M059J (cell line): ENCODE measurements around the gene FOXE3. TPM values are rescaled to one million over a fixed set of nuclear protein-coding genes. Genes with fewer than 3 reads are reported as not detected.
"Not testable (repeated sequence)": the region's sequence is repeated elsewhere in the genome, so short reads cannot be mapped to it uniquely, and the experiment has no call there.

ENCODE experiments used
- DNase-seq: peaks from one replicate; pipeline ENCODE4 v3.0.0-alpha.2; 2012; ENCODE audit warnings: low read depth
- total RNA-seq: library from RNA; depleted of rRNA; stranded (reverse); fragments of >200 nt; shearing (Covaris generic); gene quantifications from 2 replicates; pipeline ENCODE4 v1.2.3, GENCODE V29; 2014; rRNA removed

FOXE3 gene
- total RNA-seq, 1 experiment from 2014 or later, result not detected

- no peak for DNase-seq
Measured at GRCh38 chr1:47448462-47449222, 32.6 kb downstream of the FOXE3 start.

DNA sequence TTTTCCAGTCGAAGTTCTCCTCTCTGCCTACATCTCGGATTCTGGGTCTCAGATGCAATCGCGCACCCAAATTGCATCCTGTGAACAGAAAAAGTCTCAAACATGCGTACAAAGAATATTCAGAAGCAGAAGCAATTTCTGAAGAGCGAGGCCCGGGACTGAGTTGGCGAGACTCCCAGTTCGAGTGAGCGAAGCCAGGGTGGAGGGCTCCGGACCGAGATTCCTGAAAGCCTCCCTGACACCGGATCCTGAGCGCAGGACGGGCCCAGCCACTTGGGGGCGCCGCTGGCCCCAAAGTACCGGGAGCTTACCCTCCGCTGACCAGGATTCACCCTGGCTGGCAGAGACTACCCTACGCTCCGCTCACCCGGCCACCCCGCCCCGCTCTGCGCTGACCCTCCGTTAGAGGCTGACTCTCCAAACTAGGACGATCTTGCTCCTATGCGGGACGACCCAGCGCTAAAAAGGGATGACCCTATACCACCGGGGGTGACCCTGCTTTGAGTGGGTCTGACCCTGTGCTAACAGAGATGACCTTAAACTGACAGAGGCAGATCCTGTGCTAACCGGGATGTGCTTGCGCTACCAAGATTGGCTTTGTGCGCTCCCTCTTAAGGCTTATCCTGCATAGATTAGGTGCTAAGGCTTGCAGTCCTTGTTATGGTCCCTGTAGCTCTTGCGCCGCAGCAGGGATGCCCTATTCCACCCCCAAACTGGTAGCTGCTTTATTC, 33.9 kb downstream of the FOXE3 start:
- no peak for DNase-seq

DNA sequence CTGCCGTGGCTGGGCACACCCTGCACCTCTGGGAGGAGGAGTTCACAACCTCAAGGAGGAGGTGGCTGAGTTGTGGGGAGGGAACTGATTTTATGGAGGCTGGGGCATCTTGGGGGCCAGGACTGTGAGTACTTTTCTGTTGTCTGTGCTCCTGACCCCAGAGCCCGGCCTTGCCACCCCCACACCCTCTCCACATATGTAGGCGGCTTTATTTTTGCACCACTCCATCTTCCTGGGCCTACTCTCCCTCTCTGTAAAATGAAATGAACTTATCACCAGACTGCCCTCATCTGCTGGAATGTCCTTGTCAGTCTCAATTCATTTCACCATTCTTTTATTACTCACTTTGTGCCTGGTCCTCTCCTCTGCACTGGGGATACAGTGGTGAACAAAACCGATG, 34.5 kb downstream of the FOXE3 start:
- DNase-seq, result no peak

GRCh38 chr1:47452426-47452825, 36.3 kb downstream of the FOXE3 start:
- no peak for DNase-seq

GRCh38 chr1:47453910-47454309, 37.8 kb downstream of the FOXE3 start:
- not testable (repeated sequence) for DNase-seq

GRCh38 chr1:47456250-47456649, 40.2 kb downstream of the FOXE3 start:
- DNase-seq, result no peak

GRCh38 chr1:47457547-47457946, 41.5 kb downstream of the FOXE3 start:
- DNase-seq, result not testable (repeated sequence)

GRCh38 chr1:47459253-47459788, 43.2 kb downstream of the FOXE3 start:
- DNase-seq, result no peak

- no peak for DNase-seq
Measured at GRCh38 chr1:47460040-47460439, 44.0 kb downstream of the FOXE3 start.

DNA sequence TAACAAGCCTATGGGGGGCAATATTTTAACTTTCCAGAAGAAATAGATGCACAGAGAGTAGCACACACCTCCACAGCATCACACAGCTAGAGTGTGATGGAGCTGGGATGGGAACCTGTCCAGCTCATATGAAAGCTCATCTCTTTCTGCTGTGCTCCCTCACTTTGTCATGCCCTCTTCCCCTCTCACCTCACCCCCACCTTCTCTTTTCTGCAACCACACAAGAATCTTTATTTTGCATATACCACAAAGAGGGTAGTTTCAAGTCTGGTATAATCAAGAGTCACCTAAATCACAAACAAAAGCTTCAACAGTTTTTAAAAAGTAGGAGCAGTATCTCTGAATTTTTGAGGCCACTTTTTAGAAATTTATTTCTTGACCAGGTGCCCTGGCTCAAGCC, 44.4 kb downstream of the FOXE3 start:
- DNase-seq, result no peak

DNA sequence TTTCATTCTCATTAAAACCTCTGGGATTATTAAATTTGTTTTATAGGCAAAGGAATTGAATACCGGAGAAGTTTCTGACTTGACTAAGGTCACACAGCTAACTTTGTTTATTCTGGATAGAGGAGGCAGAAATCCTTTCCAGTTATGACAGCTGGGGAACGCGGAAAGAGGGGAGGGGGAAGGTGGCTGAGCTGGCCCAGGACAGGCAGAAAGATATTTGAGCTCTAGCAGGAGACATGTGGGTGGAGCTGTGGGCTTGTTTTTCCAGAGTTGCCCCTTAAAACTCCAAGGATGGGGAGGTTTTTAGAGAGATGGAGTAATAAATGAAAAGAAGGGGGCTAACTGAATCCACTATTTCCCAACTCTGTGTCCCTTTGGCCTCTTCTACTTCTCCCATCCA, 49.5 kb downstream of the FOXE3 start:
- DNase-seq, result no peak

Other genes with a start within 250 kb of the FOXE3 start
- 0.49 and 0.81 TPM in 2 replicates for gene PDZK1IP1, start 226.2 kb upstream of the FOXE3 start, total RNA-seq
- not detected in 2 replicates for gene TAL1, start 184.1 kb upstream of the FOXE3 start, total RNA-seq
- 34.4 and 48.1 TPM in 2 replicates for gene STIL, start 102.1 kb upstream of the FOXE3 start, total RNA-seq
- 145 and 196 TPM in 2 replicates for gene CMPK1, start 82.5 kb upstream of the FOXE3 start, total RNA-seq
- 0.37 and 0.94 TPM in 2 replicates for gene FOXD2, start 21.8 kb downstream of the FOXE3 start, total RNA-seq